Mucosa of descending colon (tissue), 3 donors: ENCODE data around the gene REEP3. TPM values are rescaled to one million over a fixed set of nuclear protein-coding genes. Genes with fewer than 3 reads are reported as not detected.

Experiments used
- ATAC-seq: fragments of 200-7000 bp; cut with Tn5 transposase; one replicate; pipeline ENCODE4 v1.9.1; 2020; ENCODE audit warnings: mild to moderate bottlenecking, moderate library complexity
- DNase-seq, 3 donors: peaks; one replicate each; pipeline ENCODE4 v3.0.0-alpha.2; 2020
- H3K36me3 ChIP-seq: fragments of 200-600 bp; one replicate; pipeline ENCODE4 v1.8.0; 2021; ENCODE audit warnings: low read depth, mild to moderate bottlenecking
- H3K4me1 ChIP-seq: fragments of 200-600 bp; one replicate; pipeline ENCODE4 v1.8.0; 2021; ENCODE audit warnings: low read depth, mild to moderate bottlenecking
- H3K4me3 ChIP-seq: fragments of 200-600 bp; one replicate; pipeline ENCODE4 v1.8.0; 2021; ENCODE audit warnings: mild to moderate bottlenecking
- H3K9me3 ChIP-seq: fragments of 200-600 bp; one replicate; pipeline ENCODE4 v1.8.0; 2021; ENCODE audit warnings: mild to moderate bottlenecking
- CTCF ChIP-seq: fragments of 200-600 bp; IDR thresholded peaks from one replicate; pipeline ENCODE4 v1.8.0; 2022; ENCODE audit warnings: antibody characterized with exemption, mild to moderate bottlenecking
- intact Hi-C, 2 donors: fragments of 100-400 bp; cut with DNase I in 1 of 2; cut with micrococcal nuclease in 1 of 2; formaldehyde crosslinking; loops; one replicate each; pipeline versions ENCODE4 v1.11.0 to v1.11.1; 2022; cut with DNase I, micrococcal nuclease
- total RNA-seq, 3 donors: library from RNA; stranded (reverse); fragmentation: NEBNext Ultra II Directional in 2 of 3; extraction: Animal tissue kit (Norgen Biotek cat#: 25700) in 2 of 3; gene quantifications; one replicate each; pipeline versions ENCODE4 v1.2.1 to v1.2.4, GENCODE V29; 2021 to 2023
- donor health status: DM: no; HTN: no; CAD: no; lungs with moderate emphysema.
- donor health status: DM: no; HTN: no; CAD: no.
- donor health status: DM: no; HTN: yes; CAD: no.

REEP3 gene
- total RNA-seq, 3 donors from 2014 or later: 42.1 to 61.2 (median 43.4) TPM

- no peak for DNase-seq
- ATAC-seq: no peak
- no peaks in the 10 kb centered on the region for H3K9me3 ChIP-seq
- H3K36me3 ChIP-seq: no peaks in the 10 kb centered on the region
- H3K4me3 ChIP-seq: no peak overlapping the region
- intact Hi-C loops: no loop called here
- TF ChIP-seq CTCF: no peak
- no peaks in the 10 kb centered on the region for H3K4me1 ChIP-seq
These were observed 9.2 kb downstream of the REEP3 start for GRCh38 chr10:63530409-63530808.

- DNase-seq (no peak), ATAC-seq (no peak)
- Histone ChIP-seq H3K9me3 (no peaks in the 10 kb centered on the region), H3K4me3 (no peak overlapping the region), H3K4me1 (no peaks in the 10 kb centered on the region), H3K36me3 (no peaks in the 10 kb centered on the region)
- intact Hi-C loops: no loop called here
- TF ChIP-seq CTCF: no peak
These were observed 13.5 kb downstream of the REEP3 start for GRCh38 chr10:63534723-63535122.

GRCh38 chr10:63536698-63537097, 15.5 kb downstream of the REEP3 start:
- ATAC-seq: no peak
- DNase-seq: no peak
- no peak for TF ChIP-seq CTCF
- Histone ChIP-seq H3K4me1 (no peaks in the 10 kb centered on the region), H3K4me3 (no peak overlapping the region), H3K36me3 (no peaks in the 10 kb centered on the region), H3K9me3 (no peaks in the 10 kb centered on the region)
- intact Hi-C loops: no loop called here

- Histone ChIP-seq H3K9me3 (no peaks in the 10 kb centered on the region), H3K36me3 (no peaks in the 10 kb centered on the region), H3K4me3 (no peak overlapping the region), H3K4me1 (no peaks in the 10 kb centered on the region)
- no peak for TF ChIP-seq CTCF
- intact Hi-C loops: no loop called here
- DNase-seq: no peak
- no peak for ATAC-seq
These were observed 16.3 kb downstream of the REEP3 start for GRCh38 chr10:63537536-63537935.

- no peak for ATAC-seq
- intact Hi-C loops: no loop called here
- Histone ChIP-seq H3K4me1 (no peaks in the 10 kb centered on the region), H3K9me3 (no peaks in the 10 kb centered on the region), H3K36me3 (no peaks in the 10 kb centered on the region), H3K4me3 (no peak overlapping the region)
- TF ChIP-seq CTCF: no peak
- DNase-seq: no peak
These were observed 18.2 kb downstream of the REEP3 start for GRCh38 chr10:63539377-63539776.

- Histone ChIP-seq H3K4me3 (no peak overlapping the region), H3K9me3 (no peaks in the 10 kb centered on the region), H3K4me1 (no peaks in the 10 kb centered on the region), H3K36me3 (no peaks in the 10 kb centered on the region)
- DNase-seq: no peak
- intact Hi-C loops: no loop called here
- no peak for TF ChIP-seq CTCF
- no peak for ATAC-seq
These were observed 18.8 kb downstream of the REEP3 start for GRCh38 chr10:63539994-63540393.
